Spleen (tissue), 11 donors: ENCODE measurements around the gene DCAF4. TPM values are rescaled to one million over a fixed set of nuclear protein-coding genes. Genes with fewer than 3 reads are reported as not detected.

Experiments
- DNase-seq: peaks from one replicate; pipeline ENCODE4 v3.0.0-alpha.2; 2020
- H3K27ac ChIP-seq, 8 donors: fragments of 200-600 bp; sonication (generic) in 7 of 8; 1 replicate in 4 of 8; 2 replicates in 4 of 8; pipeline versions ENCODE4 v1.5.0 to v1.8.0; 2016 to 2021; ENCODE audit warnings: inconsistent platforms in 4 of 8, mild to moderate bottlenecking in 4 of 8, moderate library complexity in 1 of 8
- H3K27me3 ChIP-seq, 7 donors: fragments of 200-600 bp; sonication (generic) in 6 of 7; replicated peaks in 1 of 7; 1 replicate in 4 of 7; 2 replicates in 3 of 7; pipeline versions ENCODE4 v1.5.0 to v1.8.0; 2016 to 2021; ENCODE audit warnings: inconsistent platforms in 3 of 7, mild to moderate bottlenecking in 1 of 7
- H3K36me3 ChIP-seq, 6 donors: fragments of 200-600 bp; sonication (generic) in 5 of 6; 1 replicate in 4 of 6; 2 replicates in 2 of 6; pipeline versions ENCODE4 v1.5.0 to v1.8.0; 2016 to 2021; ENCODE audit warnings: inconsistent platforms in 2 of 6
- H3K4me1 ChIP-seq, 6 donors: fragments of 200-600 bp; sonication (generic) in 5 of 6; 1 replicate in 3 of 6; 2 replicates in 3 of 6; pipeline versions ENCODE4 v1.5.0 to v1.8.0; 2016 to 2021; ENCODE audit warnings: inconsistent platforms in 3 of 6
- H3K4me3 ChIP-seq, 8 donors: fragments of 200-600 bp; sonication (generic) in 7 of 8; 1 replicate in 4 of 8; 2 replicates in 4 of 8; pipeline versions ENCODE4 v1.5.0 to v1.8.0; 2016 to 2021; ENCODE audit warnings: inconsistent platforms in 4 of 8, mild to moderate bottlenecking in 4 of 8, moderate library complexity in 2 of 8
- H3K9me3 ChIP-seq, 8 donors: fragments of 200-600 bp; sonication (generic) in 7 of 8; 1 replicate in 4 of 8; 2 replicates in 4 of 8; pipeline versions ENCODE4 v1.5.0 to v1.8.0; 2016 to 2021; ENCODE audit warnings: inconsistent platforms in 4 of 8
- POLR2A ChIP-seq, 3 donors: fragments of 450-650 bp; IDR thresholded peaks; one replicate each; pipeline ENCODE4 v1.5.1; 2017; ENCODE audit warnings: antibody characterized with exemption in 3 of 3, mild to moderate bottlenecking in 1 of 3
- POLR2AphosphoS5 ChIP-seq, 3 donors: sonication (generic); formaldehyde crosslinking; IDR thresholded peaks; one replicate each; pipeline ENCODE4 v1.5.1; 2017; ENCODE audit warnings: antibody characterized with exemption in 3 of 3
- WGBS, 5 donors: extraction: QIAGEN DNeasy Blood & Tissue Kit in 3 of 5; methylation state at CpG; one replicate each; pipeline versions ENCODE4 v1.1.5 to v1.1.7; 2013 to 2018; 5-methylcytosine and 5-hydroxymethylcytosine counted together
- intact Hi-C: fragments of 100-400 bp; cut with DNase I; formaldehyde crosslinking; loops from one replicate; pipeline ENCODE4 v1.15.0; 2023; ENCODE audit warnings: low total_unique reads
- polyA plus RNA-seq, 3 donors: library from polyadenylated mRNA; stranded (reverse); fragments of 200-250 nt; gene quantifications; one replicate each; pipeline ENCODE4 v1.2.1, GENCODE V29; 2013
- total RNA-seq, 7 donors: library from RNA; depleted of rRNA in 3 of 7; stranded (reverse); fragments of >200 nt in 3 of 7; fragmentation: NEBNext Ultra II Directional in 4 of 7; extraction: Animal tissue kit (Norgen Biotek cat#: 25700) in 4 of 7; gene quantifications; one replicate each; pipeline versions ENCODE4 v1.1.0 to v1.2.1, GENCODE V29; 2016 to 2021
- TF ChIP-seq, protein P1 (sequence below), 11 experiments: fragments of 200-600 bp in 7 of 11; fragments of 450-650 bp in 4 of 11; sonication (generic) in 4 of 11; IDR thresholded peaks in 8 of 11; conservative IDR thresholded peaks in 3 of 11; 1 replicate in 7 of 11; 2 replicates in 4 of 11; pipeline versions ENCODE4 v1.4.0 to v1.8.0; 2016 to 2021; ENCODE audit warnings: antibody characterized with exemption in 11 of 11, inconsistent platforms in 4 of 11, mild to moderate bottlenecking in 1 of 11
- donor health status: healthy with polysubstance abuse.
- donor health status: DM: no; HTN: no; CAD: no; lungs with moderate emphysema.
- donor health status: DM: no; HTN: no; CAD: no.
- donor health status: Bipolar disorder and iron deficiency.
- donor health status: healthy.
- donor health status: DM: no; HTN: no; CAD: no.
- donor health status: DM: yes; HTN: yes; CAD: no.

DCAF4 gene
- total and polyA plus RNA-seq, 10 donors: 7.7 to 25.0 (median 12.3) TPM

GRCh38 chr14:73008501-73008900, 82.2 kb downstream of the DCAF4 start:
- DNase-seq: no peak
- intact Hi-C loops: no loop called here
- Histone ChIP-seq H3K27me3 (no peaks in the 10 kb centered on the region), H3K4me3 (no peak overlapping the region), H3K36me3 (peaks cover 0 to 97% (median 4%) of the 10 kb centered on the region in 6 donors), H3K9me3 (no peaks in the 10 kb centered on the region), H3K27ac (peak overlapping the region in 2 of 8 donors; percentile 22 to 40), H3K4me1 (peaks cover 0 to 16% (median 0%) of the 10 kb centered on the region in 6 donors)
- TF ChIP-seq POLR2A (IDR thresholded peaks at IDR 0.05) (no peak), POLR2AphosphoS5 (IDR thresholded peaks at IDR 0.05) (no peak)
- TF ChIP-seq, protein P1, sequence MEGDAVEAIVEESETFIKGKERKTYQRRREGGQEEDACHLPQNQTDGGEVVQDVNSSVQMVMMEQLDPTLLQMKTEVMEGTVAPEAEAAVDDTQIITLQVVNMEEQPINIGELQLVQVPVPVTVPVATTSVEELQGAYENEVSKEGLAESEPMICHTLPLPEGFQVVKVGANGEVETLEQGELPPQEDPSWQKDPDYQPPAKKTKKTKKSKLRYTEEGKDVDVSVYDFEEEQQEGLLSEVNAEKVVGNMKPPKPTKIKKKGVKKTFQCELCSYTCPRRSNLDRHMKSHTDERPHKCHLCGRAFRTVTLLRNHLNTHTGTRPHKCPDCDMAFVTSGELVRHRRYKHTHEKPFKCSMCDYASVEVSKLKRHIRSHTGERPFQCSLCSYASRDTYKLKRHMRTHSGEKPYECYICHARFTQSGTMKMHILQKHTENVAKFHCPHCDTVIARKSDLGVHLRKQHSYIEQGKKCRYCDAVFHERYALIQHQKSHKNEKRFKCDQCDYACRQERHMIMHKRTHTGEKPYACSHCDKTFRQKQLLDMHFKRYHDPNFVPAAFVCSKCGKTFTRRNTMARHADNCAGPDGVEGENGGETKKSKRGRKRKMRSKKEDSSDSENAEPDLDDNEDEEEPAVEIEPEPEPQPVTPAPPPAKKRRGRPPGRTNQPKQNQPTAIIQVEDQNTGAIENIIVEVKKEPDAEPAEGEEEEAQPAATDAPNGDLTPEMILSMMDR (IDR thresholded peaks at IDR 0.05 in 8 of 11, conservative IDR thresholded peaks at IDR 0.05 in 3 of 11): no peak
- WGBS, 5 donors: 69 to 89% (median 79%) methylated on average over 1 of the region's 1 CpG

Other genes starting within 250 kb of the DCAF4 start
- 1 to 10 TPM; 2.5 to 8.9 (median 3.5) TPM for gene DPF3, start 32.4 kb upstream of the DCAF4 start, total RNA-seq
- 1 to 10 TPM in 2 of 3 donors, under 1 TPM in 1; 0.76 to 1.2 (median 1.1) TPM for gene DPF3, start 32.4 kb upstream of the DCAF4 start, polyA plus RNA-seq
- gene ZFYVE1, start 100.6 kb downstream of the DCAF4 start, total RNA-seq: 10 to 100 TPM; 17.9 to 23.3 (median 20.4) TPM
- 1 to 10 TPM; 2.8 to 5.5 (median 3.1) TPM for gene ZFYVE1, start 100.6 kb downstream of the DCAF4 start, polyA plus RNA-seq
- 100 to 1,000 TPM in 1 of 7 donors, 10 to 100 TPM in 6; 74.8 to 108 (median 92.8) TPM for gene RBM25, start 132.1 kb downstream of the DCAF4 start, total RNA-seq
- 10 to 100 TPM; 28.1 to 55.3 (median 40.4) TPM for gene RBM25, start 132.1 kb downstream of the DCAF4 start, polyA plus RNA-seq
- 10 to 100 TPM; 36.7 to 74.7 (median 52.6) TPM for gene PSEN1, start 210.0 kb downstream of the DCAF4 start, total RNA-seq
- gene PSEN1, start 210.0 kb downstream of the DCAF4 start, polyA plus RNA-seq: 10 to 100 TPM; 15.9 to 21.9 (median 16.9) TPM